ENCODE measurements around the gene ILK. TPM values are rescaled to one million over a fixed set of nuclear protein-coding genes. Genes with fewer than 3 reads are reported as not detected.

The ILK gene
- total RNA-seq, 2 donors from 2014 or later: 338 to 588 TPM

GRCh38 chr11:6565325-6565724 is 38.2 kb upstream of the ILK start:
- no peak for DNase-seq (ENCODE audit: low spot score)
- peaks cover 0 to 6% of the 10 kb centered on the region in 2 donors for H3K4me1 ChIP-seq (ENCODE audit: control insufficient read depth in 1 of 2, low read depth in 2 of 2)
- H3K9me3 ChIP-seq: no peaks in the 10 kb centered on the region
- no peaks in the 10 kb centered on the region for H3K27me3 ChIP-seq (replicated peaks; ENCODE audit: insufficient read depth)
- ATAC-seq (ENCODE audit: insufficient number of reproducible peaks, low FRiP score, low read depth): no peak
- no peak overlapping the region for H3K4me3 ChIP-seq
- no peak overlapping the region for H3K27ac ChIP-seq
- H3K36me3 ChIP-seq: no peaks in the 10 kb centered on the region
- TF ChIP-seq, protein P1, sequence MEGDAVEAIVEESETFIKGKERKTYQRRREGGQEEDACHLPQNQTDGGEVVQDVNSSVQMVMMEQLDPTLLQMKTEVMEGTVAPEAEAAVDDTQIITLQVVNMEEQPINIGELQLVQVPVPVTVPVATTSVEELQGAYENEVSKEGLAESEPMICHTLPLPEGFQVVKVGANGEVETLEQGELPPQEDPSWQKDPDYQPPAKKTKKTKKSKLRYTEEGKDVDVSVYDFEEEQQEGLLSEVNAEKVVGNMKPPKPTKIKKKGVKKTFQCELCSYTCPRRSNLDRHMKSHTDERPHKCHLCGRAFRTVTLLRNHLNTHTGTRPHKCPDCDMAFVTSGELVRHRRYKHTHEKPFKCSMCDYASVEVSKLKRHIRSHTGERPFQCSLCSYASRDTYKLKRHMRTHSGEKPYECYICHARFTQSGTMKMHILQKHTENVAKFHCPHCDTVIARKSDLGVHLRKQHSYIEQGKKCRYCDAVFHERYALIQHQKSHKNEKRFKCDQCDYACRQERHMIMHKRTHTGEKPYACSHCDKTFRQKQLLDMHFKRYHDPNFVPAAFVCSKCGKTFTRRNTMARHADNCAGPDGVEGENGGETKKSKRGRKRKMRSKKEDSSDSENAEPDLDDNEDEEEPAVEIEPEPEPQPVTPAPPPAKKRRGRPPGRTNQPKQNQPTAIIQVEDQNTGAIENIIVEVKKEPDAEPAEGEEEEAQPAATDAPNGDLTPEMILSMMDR (IDR thresholded peaks at IDR 0.05): no peak

- Histone ChIP-seq H3K27me3 (replicated peaks; ENCODE audit: insufficient read depth) (no peaks in the 10 kb centered on the region), H3K4me3 (no peak overlapping the region), H3K27ac (no peak overlapping the region), H3K36me3 (no peaks in the 10 kb centered on the region), H3K4me1 (ENCODE audit: control insufficient read depth in 1 of 2, low read depth in 2 of 2) (peaks cover 0 to 6% of the 10 kb centered on the region in 2 donors), H3K9me3 (no peaks in the 10 kb centered on the region)
- TF ChIP-seq, protein P1 (IDR thresholded peaks at IDR 0.05): no peak
- ATAC-seq (ENCODE audit: insufficient number of reproducible peaks, low FRiP score, low read depth) (no peak), DNase-seq (ENCODE audit: low spot score) (no peak)
Observed at GRCh38 chr11:6565988-6566703, 37.4 kb upstream of the ILK start.

GRCh38 chr11:6566704-6567370 is 36.7 kb upstream of the ILK start:
- Histone ChIP-seq H3K27ac (no peak overlapping the region), H3K4me3 (no peak overlapping the region), H3K27me3 (replicated peaks; ENCODE audit: insufficient read depth) (no peaks in the 10 kb centered on the region), H3K4me1 (ENCODE audit: control insufficient read depth in 1 of 2, low read depth in 2 of 2) (peaks cover 0 to 10% of the 10 kb centered on the region in 2 donors), H3K36me3 (no peaks in the 10 kb centered on the region), H3K9me3 (no peaks in the 10 kb centered on the region)
- DNase-seq (ENCODE audit: low spot score) (no peak), ATAC-seq (ENCODE audit: insufficient number of reproducible peaks, low FRiP score, low read depth) (no peak)
- TF ChIP-seq, protein P1 (IDR thresholded peaks at IDR 0.05): no peak

DNA sequence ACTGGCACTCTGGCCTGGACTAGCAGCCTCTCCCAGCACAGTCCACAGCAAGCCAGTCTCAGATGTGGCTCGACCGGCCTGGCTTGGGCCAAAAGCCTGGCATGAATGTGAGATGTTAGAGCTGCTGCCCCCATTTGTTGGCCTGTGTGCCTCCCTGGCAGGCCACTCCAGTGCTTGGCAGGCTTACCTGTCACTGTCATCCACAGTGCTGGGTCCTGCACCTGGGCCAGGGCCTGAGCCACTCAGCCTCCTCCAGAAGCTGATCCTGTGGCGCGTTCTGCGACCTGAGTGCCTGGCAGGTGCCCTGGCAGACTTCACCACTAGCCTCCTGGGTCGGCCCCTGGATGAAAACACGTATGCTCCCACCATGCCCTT is 36.2 kb upstream of the ILK start:
- Histone ChIP-seq H3K9me3 (no peaks in the 10 kb centered on the region), H3K36me3 (no peaks in the 10 kb centered on the region), H3K27ac (no peak overlapping the region), H3K4me1 (ENCODE audit: control insufficient read depth in 1 of 2, low read depth in 2 of 2) (peaks cover 0 to 14% of the 10 kb centered on the region in 2 donors), H3K4me3 (no peak overlapping the region), H3K27me3 (replicated peaks; ENCODE audit: insufficient read depth) (no peaks in the 10 kb centered on the region)
- TF ChIP-seq, protein P1 (IDR thresholded peaks at IDR 0.05): no peak
- DNase-seq (ENCODE audit: low spot score) (no peak), ATAC-seq (ENCODE audit: insufficient number of reproducible peaks, low FRiP score, low read depth) (no peak)

DNA sequence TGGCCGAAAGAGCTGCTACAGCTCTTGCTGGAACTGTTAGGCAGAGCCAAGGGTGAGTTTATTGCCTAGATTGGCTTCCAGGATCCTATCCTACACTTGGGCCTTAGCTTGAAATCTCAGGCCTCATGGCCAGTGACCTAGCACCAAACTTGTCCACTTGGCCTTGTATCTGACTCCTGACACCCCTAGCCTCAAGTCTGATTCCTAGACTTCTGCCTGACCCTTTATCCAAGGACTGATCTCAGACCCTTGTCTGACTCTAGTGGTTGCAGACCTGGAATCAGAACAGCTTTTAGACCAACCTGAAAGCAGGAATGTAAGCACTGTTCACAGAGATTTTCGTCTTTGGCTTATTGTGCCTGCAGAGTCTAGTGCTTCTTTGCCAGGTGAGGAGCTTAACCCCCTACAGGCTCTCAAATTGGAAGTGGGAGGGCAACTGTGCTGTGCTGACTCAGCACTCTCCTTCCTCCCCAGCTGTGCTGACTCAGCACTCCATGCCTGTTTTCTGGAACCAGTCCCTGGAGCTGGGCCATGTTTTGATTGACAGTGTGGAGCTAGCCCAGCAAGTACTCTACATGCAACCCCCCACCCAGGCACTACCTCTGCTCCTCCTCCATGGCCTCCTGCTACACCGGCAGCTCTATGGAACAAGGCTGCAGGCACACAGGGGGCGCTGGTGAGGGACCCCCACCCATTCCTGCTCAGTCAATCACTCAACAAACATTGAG is 35.2 kb upstream of the ILK start:
- no peak for ATAC-seq (ENCODE audit: insufficient number of reproducible peaks, low FRiP score, low read depth)
- Histone ChIP-seq H3K27me3 (replicated peaks; ENCODE audit: insufficient read depth) (no peaks in the 10 kb centered on the region), H3K36me3 (no peaks in the 10 kb centered on the region), H3K4me1 (ENCODE audit: control insufficient read depth in 1 of 2, low read depth in 2 of 2) (peaks cover 0 to 14% of the 10 kb centered on the region in 2 donors), H3K27ac (no peak overlapping the region), H3K9me3 (no peaks in the 10 kb centered on the region), H3K4me3 (no peak overlapping the region)
- no peak for DNase-seq (ENCODE audit: low spot score)
- TF ChIP-seq, protein P1 (IDR thresholded peaks at IDR 0.05): no peak

Measured in thoracic aorta (tissue), 2 donors.